NK-92 (cell line): Measurements from ENCODE around the gene TIMM29.
"Not testable (repeated sequence)": the region's sequence is repeated elsewhere in the genome, so short reads cannot be mapped to it uniquely, and the experiment has no call there.

ENCODE experiments used
- DNase-seq: peaks from one replicate; lab custom pipeline; 2025; ENCODE audit not compliant: unreplicated experiment; lab: John Stamatoyannopoulos, UW

The TIMM29 gene

DNA sequence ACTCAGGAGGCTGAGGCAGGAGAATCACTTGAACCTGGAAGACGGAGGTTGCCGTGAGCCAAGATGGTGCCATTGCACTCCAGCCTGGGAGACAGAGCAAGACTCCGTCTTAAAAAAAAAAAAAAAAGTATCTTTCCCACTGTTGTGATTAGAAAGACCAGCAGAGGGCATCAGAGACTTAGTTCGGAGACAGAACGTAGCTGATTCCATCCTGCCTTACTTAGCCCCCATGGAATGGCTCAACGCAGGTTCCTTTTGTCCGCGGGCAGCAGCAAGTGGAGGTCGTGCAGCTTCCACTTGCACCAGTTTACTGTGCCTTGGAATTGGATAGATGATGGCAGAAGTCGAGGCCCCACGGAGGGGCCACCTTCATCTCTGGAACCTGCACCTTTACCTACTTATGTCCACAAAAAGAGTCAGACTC lies 8.1 kb downstream of the TIMM29 start:
- DNase-seq = no peak

DNA sequence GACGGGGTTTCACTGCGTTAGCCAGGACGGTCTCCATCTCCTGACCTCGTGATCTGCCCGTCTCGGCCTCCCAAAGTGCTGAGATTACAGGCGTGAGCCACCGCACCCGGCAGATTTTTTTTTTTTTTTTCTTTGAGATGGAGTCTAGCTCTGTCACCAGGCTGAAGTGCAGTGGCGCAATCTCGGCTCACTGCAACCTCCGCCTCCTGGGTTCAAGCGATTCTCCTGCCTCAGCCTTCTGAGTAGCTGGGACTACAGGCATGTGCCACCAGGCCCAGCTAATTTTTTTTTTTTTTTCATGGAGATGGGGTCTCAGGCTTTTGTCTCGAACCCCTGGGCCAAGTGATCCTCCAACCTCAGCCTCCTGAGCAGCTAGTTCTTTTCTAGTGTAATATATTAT lies 13.0 kb downstream of the TIMM29 start:
- not testable (repeated sequence) for DNase-seq

- not testable (repeated sequence) for DNase-seq
These were observed 14.8 kb downstream of the TIMM29 start for GRCh38 chr19:10943412-10943811.

DNA sequence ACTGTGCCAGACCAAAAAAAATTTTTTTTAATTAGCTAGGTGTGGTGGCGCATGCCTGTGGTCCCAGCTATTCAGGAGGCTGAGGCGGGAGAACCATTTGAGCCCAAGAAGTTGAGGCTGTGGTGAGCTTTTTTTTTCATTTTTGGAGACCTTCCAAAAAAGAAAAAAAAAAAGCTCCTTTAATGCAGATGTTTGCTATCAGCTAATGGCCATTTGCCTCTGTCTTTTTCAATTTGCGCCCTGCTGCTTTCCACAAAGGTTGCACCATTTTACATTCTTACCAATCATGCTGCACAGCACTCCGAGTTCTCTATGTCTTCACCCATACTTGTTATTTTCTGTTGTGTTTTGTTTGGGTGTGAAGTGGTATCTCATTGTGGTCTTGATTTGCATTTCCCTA lies 16.7 kb downstream of the TIMM29 start:
- no peak for DNase-seq

DNA sequence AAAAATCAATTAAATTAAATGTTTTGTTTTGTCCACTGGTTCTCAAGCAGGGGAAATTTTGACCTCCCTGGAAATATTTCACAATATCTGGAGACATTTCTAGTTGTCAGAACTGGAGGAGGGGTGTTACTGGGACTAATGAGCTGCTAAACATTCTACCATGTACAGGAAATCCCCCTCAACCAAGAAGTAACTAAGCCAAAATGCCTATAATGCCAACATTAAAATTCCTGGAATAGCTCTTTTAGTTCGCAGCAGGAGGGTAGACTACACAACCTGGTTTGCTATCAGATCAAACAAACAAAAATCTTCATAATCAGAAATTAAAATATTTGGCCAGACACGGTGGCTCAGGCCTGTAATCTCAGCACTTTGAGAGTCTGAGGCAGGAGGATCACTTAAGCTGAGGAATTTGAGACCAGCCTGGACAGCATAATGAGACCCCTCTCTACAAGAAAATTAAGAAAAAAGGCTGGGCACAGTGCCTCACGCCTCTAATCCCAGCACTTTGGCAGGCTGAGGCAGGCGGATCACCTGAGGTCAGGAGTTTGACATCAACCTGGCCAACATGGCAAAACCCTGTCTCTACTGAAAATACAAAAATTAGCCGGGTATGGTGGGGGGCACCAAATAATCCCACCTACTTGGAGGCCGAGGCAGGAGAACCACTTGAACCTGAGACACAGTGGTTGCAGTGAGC lies 18.5 kb downstream of the TIMM29 start:
- no peak for DNase-seq

DNA sequence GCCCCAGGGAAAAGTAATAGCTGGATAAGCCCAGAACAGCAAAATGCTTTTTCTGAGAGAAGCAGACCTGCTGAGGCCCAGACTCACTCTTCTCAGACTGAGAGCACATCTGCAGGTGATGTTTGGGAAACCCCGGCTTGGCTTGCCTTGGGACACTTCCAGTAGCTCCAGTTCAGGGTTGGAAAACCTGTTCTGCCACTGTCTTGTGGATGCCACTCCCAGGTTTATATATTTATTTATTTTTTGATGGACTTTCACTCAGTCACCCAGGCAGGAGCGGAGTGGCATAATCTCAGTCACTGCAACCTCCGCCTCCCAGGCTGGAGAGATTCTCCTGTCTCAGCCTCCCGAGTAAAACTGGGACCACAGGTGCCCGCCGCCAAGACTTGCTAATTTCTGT lies 24.2 kb downstream of the TIMM29 start:
- DNase-seq = no peak

DNA sequence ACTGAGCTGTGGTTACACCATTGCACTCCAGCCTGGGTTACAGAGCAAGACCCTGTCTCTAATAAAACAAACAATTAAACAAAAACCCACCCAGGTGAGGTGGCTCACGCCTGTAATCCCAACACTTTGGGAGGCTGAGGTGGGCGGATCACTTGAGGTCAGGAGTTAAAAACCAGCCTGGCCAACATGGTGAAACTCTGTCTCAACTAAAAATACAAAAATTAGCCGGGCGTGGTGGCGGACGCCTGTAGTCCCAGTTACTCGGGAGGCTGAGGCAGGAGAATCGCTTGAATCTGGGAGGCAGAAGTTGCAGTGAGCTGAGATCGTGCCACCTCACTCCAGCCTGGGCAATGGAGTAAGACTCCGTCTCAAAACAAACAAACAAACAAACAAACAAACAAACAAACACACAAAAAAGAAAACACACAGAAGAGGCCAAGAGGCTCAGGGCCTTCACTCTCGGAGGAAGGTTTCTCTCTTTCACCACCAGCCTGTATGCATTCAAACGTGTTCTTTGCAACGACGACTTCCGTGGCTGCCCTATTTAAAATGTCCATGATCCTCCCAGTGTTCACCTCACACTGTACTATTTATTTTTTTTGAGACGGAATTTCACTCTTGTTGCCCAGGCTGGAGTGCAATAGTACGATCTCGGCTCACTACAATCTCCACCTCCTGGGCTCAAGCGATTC lies 30.8 kb downstream of the TIMM29 start:
- not testable (repeated sequence) for DNase-seq

DNA sequence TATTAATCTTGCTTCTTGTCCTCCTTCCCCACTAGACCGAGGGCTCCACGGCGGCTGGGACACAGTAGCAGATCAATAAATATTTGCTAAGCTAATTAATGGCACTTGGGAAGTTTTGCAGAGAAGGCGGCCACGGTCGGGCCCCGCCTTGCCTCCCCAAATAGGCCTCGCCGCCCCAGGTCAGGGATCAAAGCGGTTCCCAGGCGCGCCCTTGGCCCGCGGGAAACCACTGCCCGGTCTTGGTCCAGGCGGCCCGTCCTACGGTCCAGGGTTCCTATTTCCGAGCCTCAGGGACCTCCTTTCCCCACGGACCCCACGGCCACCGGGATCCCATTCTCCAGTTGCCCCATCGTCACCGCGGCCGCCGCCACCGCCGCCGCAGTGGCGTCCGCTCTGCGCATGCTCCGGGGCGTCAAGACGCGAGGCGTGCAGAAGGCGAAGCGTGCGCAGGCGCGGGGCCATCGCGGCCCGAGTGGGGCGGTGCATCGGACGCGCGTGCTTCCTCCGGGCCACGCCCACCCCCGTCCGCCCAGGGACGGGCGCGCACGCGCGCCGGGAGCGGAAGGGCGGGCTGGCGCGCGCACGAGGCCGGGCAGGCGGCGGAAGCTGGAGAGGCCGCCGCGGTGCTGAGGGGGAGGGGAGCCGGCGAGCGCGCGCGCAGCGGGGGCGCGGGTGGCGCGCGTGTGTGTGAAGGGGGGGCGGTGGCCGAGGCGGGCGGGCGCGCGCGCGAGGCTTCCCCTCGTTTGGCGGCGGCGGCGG lies 31.9 kb downstream of the TIMM29 start, which contains the start of gene SMARCA4:
Gene SMARCA4 (plus strand): TSS at position 717 of the 759 bp plus-strand sequence. CDS start 23,122 bp downstream, outside the sequence.
- peak; percentile 88 for DNase-seq

- no peak for DNase-seq
These were observed 32.7 kb downstream of the TIMM29 start for GRCh38 chr19:10961073-10961860.

- DNase-seq = no peak
These were observed 34.3 kb downstream of the TIMM29 start for GRCh38 chr19:10962863-10963262.

DNA sequence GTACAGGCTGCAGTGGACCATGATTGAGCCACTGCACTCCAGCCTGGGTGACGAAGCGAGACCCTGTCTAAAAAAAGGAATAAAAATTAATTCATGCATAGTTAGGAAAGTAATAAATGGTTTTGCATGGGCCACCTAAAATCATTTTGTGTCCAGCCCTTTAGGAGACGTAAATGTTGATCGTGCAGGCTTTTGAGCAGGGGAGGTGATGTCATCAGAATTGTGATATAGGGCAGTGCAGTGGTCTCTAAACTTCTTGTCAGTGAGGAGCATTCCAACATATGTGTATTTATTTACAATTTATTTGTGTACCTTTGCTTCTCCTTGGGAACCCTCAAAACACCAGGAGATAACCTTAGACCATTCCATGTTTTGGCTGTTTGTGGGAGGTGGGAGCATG lies 35.3 kb downstream of the TIMM29 start:
- no peak for DNase-seq

DNA sequence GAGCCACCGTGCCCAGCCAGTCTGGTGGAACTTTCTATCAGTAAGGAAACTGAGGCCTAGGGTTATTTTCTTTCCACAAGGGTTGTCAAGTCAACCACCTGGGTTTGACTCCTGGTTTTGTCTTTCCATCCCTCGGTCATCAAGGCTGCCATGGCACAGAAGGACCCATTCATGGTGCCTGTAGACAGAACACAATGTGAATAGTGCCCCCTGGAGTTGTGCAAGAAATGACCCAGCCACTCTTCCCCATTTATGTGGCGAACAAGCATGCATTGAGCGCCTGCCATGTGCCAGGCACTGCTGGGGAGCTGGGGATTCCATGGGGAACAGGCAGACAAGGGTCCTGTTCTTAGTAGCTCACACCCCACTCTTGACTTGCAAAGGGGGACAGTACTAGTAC lies 36.3 kb downstream of the TIMM29 start:
- DNase-seq = no peak

GRCh38 chr19:10965398-10965797 lies 36.8 kb downstream of the TIMM29 start:
- no peak for DNase-seq

DNA sequence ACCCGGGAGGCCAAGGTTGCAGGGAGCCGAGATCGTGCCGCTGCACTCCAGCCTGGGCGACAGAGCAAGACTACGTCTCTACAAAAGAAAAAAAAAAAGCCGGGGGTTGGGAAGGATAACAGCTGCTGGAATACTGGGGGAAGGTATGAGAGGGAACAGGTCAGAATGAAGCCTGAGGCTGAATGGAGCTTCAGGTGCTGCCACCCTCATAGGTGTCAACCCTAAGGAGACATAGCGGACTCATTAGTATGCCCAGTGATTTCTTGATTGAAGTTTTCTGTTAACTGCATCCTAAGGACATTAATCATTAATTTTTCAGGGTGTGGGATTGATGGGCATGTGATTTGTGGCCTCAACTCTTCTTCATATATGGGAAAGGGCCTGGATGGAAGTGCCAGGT lies 38.2 kb downstream of the TIMM29 start:
- DNase-seq = no peak

- DNase-seq = no peak
These were observed 40.0 kb downstream of the TIMM29 start for GRCh38 chr19:10968527-10969135.

- no peak for DNase-seq
These were observed 42.6 kb downstream of the TIMM29 start for GRCh38 chr19:10971107-10971726.

GRCh38 chr19:10975374-10976130 lies 46.9 kb downstream of the TIMM29 start:
- DNase-seq = no peak

DNA sequence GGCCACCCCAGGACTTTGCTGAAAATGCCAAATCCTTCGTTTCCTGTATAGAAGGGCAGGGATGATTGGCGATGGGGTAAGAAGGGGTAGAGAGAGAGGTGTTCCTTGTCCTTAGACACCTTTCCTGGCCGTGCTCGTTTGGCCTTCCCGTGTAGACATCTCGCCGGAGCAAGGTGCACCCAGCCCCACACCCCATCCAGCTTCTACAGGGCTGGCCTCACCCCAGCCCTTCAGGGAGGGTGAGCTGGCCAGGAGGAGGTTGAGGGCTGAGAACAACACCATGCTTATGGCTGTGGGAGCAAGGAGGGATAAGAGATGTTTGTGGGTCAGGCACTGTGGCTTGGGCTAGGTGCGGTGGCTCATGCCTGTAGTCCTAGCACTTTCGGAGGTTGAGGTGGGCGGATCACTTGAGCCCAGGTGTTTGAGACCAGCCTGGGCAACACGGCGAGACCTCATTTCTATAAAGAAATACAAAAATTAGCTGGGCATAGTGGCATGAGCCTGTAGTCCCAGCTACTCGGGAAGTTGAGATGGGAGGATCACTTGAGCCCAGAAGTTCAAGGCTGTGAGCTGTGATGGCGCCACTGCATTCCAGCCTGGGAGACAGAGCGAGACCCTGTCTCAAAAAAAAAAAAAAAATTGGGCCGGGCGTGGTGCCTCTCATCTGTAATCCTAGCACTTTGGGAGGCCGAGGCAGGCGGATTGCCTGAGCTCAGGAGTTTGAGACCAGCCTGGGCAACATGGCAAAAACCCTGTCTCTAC lies 47.7 kb downstream of the TIMM29 start:
- DNase-seq = no peak

DNA sequence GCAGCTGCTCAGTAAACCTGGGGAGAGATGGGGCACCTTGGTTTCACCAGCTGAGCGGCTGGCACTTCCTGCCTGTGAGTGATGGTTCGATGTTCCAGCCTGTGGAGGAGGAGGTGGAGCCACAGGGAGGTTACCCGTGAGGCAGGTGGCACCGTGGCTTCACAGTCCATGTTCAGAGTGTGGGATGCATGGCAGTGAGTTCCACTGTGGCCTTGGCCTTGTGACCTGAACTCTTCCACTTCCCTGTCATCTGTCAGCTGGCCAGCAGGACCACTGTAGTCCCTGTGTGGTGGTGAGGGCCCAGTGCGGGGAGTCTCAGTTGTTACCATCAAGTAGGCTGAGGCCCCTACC lies 49.1 kb downstream of the TIMM29 start:
- no peak for DNase-seq
